Neuronal stem cell (in vitro differentiated cells): ENCODE results near the gene EML4.

Experiments used
- DNase-seq: peaks from one replicate; pipeline ENCODE4 v3.0.0-alpha.2; 2013; ENCODE audit warnings: low spot score
- H2AFZ ChIP-seq: one replicate; pipeline ENCODE4 v1.6.1; 2013; ENCODE audit warnings: mild to moderate bottlenecking, low read length, inconsistent platforms
- H2AK5ac ChIP-seq: 2 replicates; pipeline ENCODE4 v1.6.1; 2013; ENCODE audit warnings: low read depth, mild to moderate bottlenecking, inconsistent platforms, low read length, moderate library complexity, mixed read lengths
- H2BK120ac ChIP-seq: 2 replicates; pipeline ENCODE4 v1.6.1; 2013; ENCODE audit warnings: low read depth, mild to moderate bottlenecking, inconsistent platforms, low read length, moderate library complexity, mixed read lengths
- H2BK12ac ChIP-seq: one replicate; pipeline ENCODE4 v1.6.1; 2013; ENCODE audit warnings: low read length, inconsistent platforms
- H2BK15ac ChIP-seq: 2 replicates; pipeline ENCODE4 v1.6.1; 2013; ENCODE audit warnings: mild to moderate bottlenecking, low read length, inconsistent platforms, mixed read lengths
- H2BK5ac ChIP-seq: one replicate; pipeline ENCODE4 v1.6.1; 2013; ENCODE audit warnings: inconsistent platforms, mild to moderate bottlenecking, low read length, moderate library complexity
- H3K14ac ChIP-seq: one replicate; pipeline ENCODE4 v1.6.1; 2013; ENCODE audit warnings: low read length, inconsistent platforms
- H3K18ac ChIP-seq: 2 replicates; pipeline ENCODE4 v1.6.1; 2013; ENCODE audit warnings: low read length, inconsistent platforms
- H3K23ac ChIP-seq: 2 replicates; pipeline ENCODE4 v1.6.1; 2013; ENCODE audit warnings: low read depth, mild to moderate bottlenecking, mixed read lengths, low read length, inconsistent platforms; ENCODE audit not compliant: poor library complexity
- H3K27ac ChIP-seq: replicated peaks from 3 replicates; pipeline ENCODE4 v1.5.1; 2013; ENCODE audit warnings: low read length, inconsistent platforms
- H3K27me3 ChIP-seq, 3 experiments: 2 replicates each; pipeline ENCODE4 v1.6.1; 2013; ENCODE audit warnings: low read length in 3 of 3, mild to moderate bottlenecking in 2 of 3, inconsistent platforms in 1 of 3, low read depth in 1 of 3, mixed read lengths in 1 of 3, moderate library complexity in 1 of 3; ENCODE audit not compliant: control insufficient read depth in 3 of 3, insufficient read depth in 3 of 3
- H3K36me3 ChIP-seq, 2 donors: replicated peaks in 1 of 2; 2 replicates each; pipeline ENCODE4 v1.6.1; 2013; ENCODE audit warnings: low read length in 2 of 2; ENCODE audit not compliant: control insufficient read depth in 2 of 2, insufficient read depth in 2 of 2
- H3K4ac ChIP-seq: 2 replicates; pipeline ENCODE4 v1.6.1; 2013; ENCODE audit warnings: inconsistent platforms, mild to moderate bottlenecking, low read length, moderate library complexity
- H3K4me1 ChIP-seq, 2 donors: 1 replicate in 1 of 2; 2 replicates in 1 of 2; pipeline ENCODE4 v1.6.1; 2013; ENCODE audit warnings: low read length in 2 of 2, low read depth in 1 of 2; ENCODE audit not compliant: control insufficient read depth in 2 of 2, insufficient read depth in 1 of 2
- H3K4me2 ChIP-seq: one replicate; pipeline ENCODE4 v1.6.1; 2013; ENCODE audit warnings: mild to moderate bottlenecking, low read length, inconsistent platforms; ENCODE audit not compliant: insufficient read depth, poor library complexity, severe bottlenecking
- H3K4me3 ChIP-seq, 2 donors: 2 replicates each; pipeline ENCODE4 v1.5.1; 2013; ENCODE audit warnings: low read length in 2 of 2, mild to moderate bottlenecking in 2 of 2, inconsistent platforms in 1 of 2, moderate library complexity in 1 of 2
- H3K79me1 ChIP-seq: one replicate; pipeline ENCODE4 v1.6.1; 2013; ENCODE audit warnings: low read depth, mild to moderate bottlenecking, inconsistent platforms, low read length, moderate library complexity
- H3K9ac ChIP-seq: one replicate; pipeline ENCODE4 v1.6.1; 2013; ENCODE audit warnings: mild to moderate bottlenecking, low read depth, low read length, inconsistent platforms; ENCODE audit not compliant: poor library complexity
- H3K9me3 ChIP-seq, 2 donors: replicated peaks in 1 of 2; 2 replicates each; pipeline versions ENCODE3 to v1.6.1; 2013; ENCODE audit warnings: low read length in 2 of 2, mild to moderate bottlenecking in 2 of 2, inconsistent platforms in 1 of 2, low read depth in 1 of 2, mixed read lengths in 1 of 2, moderate library complexity in 1 of 2; ENCODE audit not compliant: control insufficient read depth in 2 of 2, insufficient read depth in 1 of 2
- H4K8ac ChIP-seq: one replicate; pipeline ENCODE4 v1.6.1; 2013; ENCODE audit warnings: low read depth, mild to moderate bottlenecking, inconsistent platforms, low read length, moderate library complexity
- H4K91ac ChIP-seq: one replicate; pipeline ENCODE4 v1.6.1; 2013; ENCODE audit warnings: low read length, low read depth, mild to moderate bottlenecking, inconsistent platforms; ENCODE audit not compliant: poor library complexity
- WGBS, 2 donors: extraction: QIAGEN DNeasy Blood & Tissue Kit; methylation state at CpG; one replicate each; pipeline ENCODE4 v1.1.7; 2013; ENCODE audit warnings: missing lambda C conversion rate in 2 of 2, mixed read lengths in 1 of 2; ENCODE audit not compliant: insufficient read length in 2 of 2, insufficient replicate concordance in 1 of 2; ENCODE audit errors: extremely low coverage in 2 of 2; 5-methylcytosine and 5-hydroxymethylcytosine counted together

EML4 gene

GRCh38 chr2:42303252-42303651 is 134.1 kb downstream of the EML4 start:
- H2BK120ac ChIP-seq: no peak overlapping the region
- H2BK5ac ChIP-seq: no peak overlapping the region
- no peak overlapping the region for H3K9ac ChIP-seq
- H3K27ac ChIP-seq: no peak overlapping the region
- no peak overlapping the region for H3K4me3 ChIP-seq
- no peaks in the 10 kb centered on the region for H3K27me3 ChIP-seq
- 100% methylated on average over 1 of the region's 3 CpGs; no CpG with 5 or more reads in 1 of the 2 donors for WGBS, 2 donors
- no peak overlapping the region for H4K91ac ChIP-seq
- H3K18ac ChIP-seq: no peak overlapping the region
- no peak overlapping the region for H3K14ac ChIP-seq
- no peaks in the 10 kb centered on the region for H3K9me3 ChIP-seq
- no peak overlapping the region for H3K23ac ChIP-seq
- H2AK5ac ChIP-seq: no peak overlapping the region
- no peak overlapping the region for H4K8ac ChIP-seq
- DNase-seq: no peak
- H3K36me3 ChIP-seq: peaks cover 8 to 91% of the 10 kb centered on the region in 2 donors
- no peaks in the 10 kb centered on the region for H3K4me1 ChIP-seq
- no peak overlapping the region for H3K4ac ChIP-seq
- no peak overlapping the region for H2BK15ac ChIP-seq
- H2AFZ ChIP-seq: no peak overlapping the region
- no peaks in the 10 kb centered on the region for H3K79me1 ChIP-seq
- no peak overlapping the region for H2BK12ac ChIP-seq
- H3K4me2 ChIP-seq: no peak overlapping the region

- Histone ChIP-seq H3K4ac (no peak overlapping the region), H3K14ac (no peak overlapping the region), H2BK12ac (no peak overlapping the region), H3K9me3 (no peaks in the 10 kb centered on the region), H2BK120ac (no peak overlapping the region), H3K36me3 (peaks cover 8 to 87% of the 10 kb centered on the region in 2 donors), H4K8ac (no peak overlapping the region), H3K27me3 (no peaks in the 10 kb centered on the region), H3K27ac (no peak overlapping the region), H2AFZ (no peak overlapping the region), H2BK15ac (no peak overlapping the region), H3K18ac (no peak overlapping the region), H3K4me2 (no peak overlapping the region), H2AK5ac (no peak overlapping the region), H3K4me1 (no peaks in the 10 kb centered on the region), H3K4me3 (no peak overlapping the region), H3K9ac (no peak overlapping the region), H4K91ac (no peak overlapping the region), H3K79me1 (no peaks in the 10 kb centered on the region), H2BK5ac (no peak overlapping the region), H3K23ac (no peak overlapping the region)
- no CpG with 5 or more reads among the region's 2 CpGs for WGBS, 2 donors
- DNase-seq: no peak
These were observed 135.0 kb downstream of the EML4 start for GRCh38 chr2:42304059-42304713.

- no peak overlapping the region for H2BK5ac ChIP-seq
- no peak overlapping the region for H4K91ac ChIP-seq
- H3K27ac ChIP-seq: no peak overlapping the region
- H3K4me1 ChIP-seq: no peaks in the 10 kb centered on the region
- H3K36me3 ChIP-seq: peaks cover 5 to 63% of the 10 kb centered on the region in 2 donors
- no peak overlapping the region for H3K4me3 ChIP-seq
- no peak overlapping the region for H3K9ac ChIP-seq
- H2BK12ac ChIP-seq: no peak overlapping the region
- no peak for DNase-seq
- no peak overlapping the region for H3K14ac ChIP-seq
- H3K4me2 ChIP-seq: no peak overlapping the region
- H2BK15ac ChIP-seq: no peak overlapping the region
- H3K27me3 ChIP-seq: no peaks in the 10 kb centered on the region
- no peak overlapping the region for H2AK5ac ChIP-seq
- no peak overlapping the region for H3K4ac ChIP-seq
- no peaks in the 10 kb centered on the region for H3K9me3 ChIP-seq
- H2AFZ ChIP-seq: no peak overlapping the region
- H3K79me1 ChIP-seq: no peaks in the 10 kb centered on the region
- H4K8ac ChIP-seq: no peak overlapping the region
- H2BK120ac ChIP-seq: no peak overlapping the region
- H3K23ac ChIP-seq: no peak overlapping the region
- H3K18ac ChIP-seq: no peak overlapping the region
These were observed 138.0 kb downstream of the EML4 start for GRCh38 chr2:42307180-42307579.

- no CpG with 5 or more reads among the region's 2 CpGs for WGBS, 2 donors
- no peak overlapping the region for H3K14ac ChIP-seq
- no peak overlapping the region for H2BK120ac ChIP-seq
- no peak overlapping the region for H3K4me2 ChIP-seq
- H2AK5ac ChIP-seq: no peak overlapping the region
- no peak overlapping the region for H3K27ac ChIP-seq
- peaks cover 0 to 48% of the 10 kb centered on the region in 2 donors for H3K36me3 ChIP-seq
- no peaks in the 10 kb centered on the region for H3K9me3 ChIP-seq
- H3K4me1 ChIP-seq: no peaks in the 10 kb centered on the region
- H2AFZ ChIP-seq: no peak overlapping the region
- no peak overlapping the region for H3K4ac ChIP-seq
- H3K27me3 ChIP-seq: no peaks in the 10 kb centered on the region
- H2BK5ac ChIP-seq: no peak overlapping the region
- no peak overlapping the region for H4K8ac ChIP-seq
- no peak overlapping the region for H4K91ac ChIP-seq
- no peak overlapping the region for H3K4me3 ChIP-seq
- no peak overlapping the region for H2BK12ac ChIP-seq
- H3K9ac ChIP-seq: no peak overlapping the region
- no peak overlapping the region for H2BK15ac ChIP-seq
- no peak for DNase-seq
- H3K18ac ChIP-seq: no peak overlapping the region
- no peak overlapping the region for H3K23ac ChIP-seq
- H3K79me1 ChIP-seq: no peaks in the 10 kb centered on the region
These were observed 140.2 kb downstream of the EML4 start for GRCh38 chr2:42309366-42309765.
